ENCODE results near the gene MBD3L1. TPM values are rescaled to one million over a fixed set of nuclear protein-coding genes. Genes with fewer than 3 reads are reported as not detected.

The MBD3L1 gene
- total and polyA plus RNA-seq, 9 of the 15 experiments (the other 6 are each of a cell fraction or from before 2014, with no cell fraction given), result not detected

DNA sequence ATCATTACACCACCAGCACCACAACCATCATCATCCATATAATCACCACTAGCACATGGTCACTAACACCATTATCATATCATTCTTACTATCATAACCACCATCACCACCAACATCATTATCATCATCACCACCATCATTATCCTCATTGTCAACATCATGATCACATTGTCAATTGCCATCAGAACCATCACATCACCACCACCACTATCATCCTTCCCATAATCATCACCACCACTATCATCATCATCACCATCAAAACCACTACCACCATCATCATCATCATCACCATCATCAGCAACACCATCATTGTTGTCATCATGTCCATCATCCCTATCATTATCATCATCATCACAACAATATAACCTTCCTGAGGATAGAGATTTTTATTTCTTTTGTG, 58.1 kb downstream of the MBD3L1 start (continued):
- TF ChIP-seq JUN (IDR thresholded peaks at IDR 0.05; ENCODE audit: borderline replicate concordance, low read depth, low read length) (no peak), JUN (CRISPR knock-in tag; IDR thresholded peaks at IDR 0.05; ENCODE audit: borderline replicate concordance) (no peak), BRF1 (IDR thresholded peaks at IDR 0.05; ENCODE audit: borderline replicate concordance, extremely low read depth, insufficient read length) (no peak), YBX1 (IDR thresholded peaks at IDR 0.05) (no peak)

Other genes starting within 250 kb of the MBD3L1 start
- gene ADAMTS10, start 221.7 kb upstream of the MBD3L1 start, total RNA-seq (2014; rRNA removed), result 0.33 and 0.41 TPM in 2 replicates
- gene ADAMTS10, start 221.7 kb upstream of the MBD3L1 start, total RNA-seq (2014; rRNA removed; fragmentation: Illumina TruSeq; extraction: Trizol), result not detected in 2 replicates
- 0.30 and 0.33 TPM in 2 replicates for gene ADAMTS10, start 221.7 kb upstream of the MBD3L1 start, total RNA-seq (2015; rRNA removed; fragmentation: Illumina TruSeq; extraction: Trizol)
- 0.29 and 1.2 TPM in 2 replicates for gene ADAMTS10, start 221.7 kb upstream of the MBD3L1 start, total RNA-seq (2021)
- gene ADAMTS10, start 221.7 kb upstream of the MBD3L1 start, polyA plus RNA-seq (2011; rRNA removed), result 0.28 and 0.57 TPM in 2 replicates
- gene ADAMTS10, start 221.7 kb upstream of the MBD3L1 start, polyA plus RNA-seq (2014; fragmentation: Illumina TruSeq; extraction: Trizol), result 0.30 TPM in 1 of 2 replicates, not detected in the other
- gene ADAMTS10, start 221.7 kb upstream of the MBD3L1 start, polyA plus RNA-seq (2014; fragmentation: Nextera tagmentation; extraction: Ambion mirVana), result not detected
- 0.84 and 1.8 TPM in 2 replicates for gene ADAMTS10, start 221.7 kb upstream of the MBD3L1 start, polyA plus RNA-seq (2014; rRNA removed)
- gene NFILZ, start 201.7 kb upstream of the MBD3L1 start, total RNA-seq (2014; rRNA removed), result not detected in 2 replicates
- gene NFILZ, start 201.7 kb upstream of the MBD3L1 start, total RNA-seq (2014; rRNA removed; fragmentation: Illumina TruSeq; extraction: Trizol), result not detected in 2 replicates
- not detected in 2 replicates for gene NFILZ, start 201.7 kb upstream of the MBD3L1 start, total RNA-seq (2015; rRNA removed; fragmentation: Illumina TruSeq; extraction: Trizol)
- not detected in 2 replicates for gene NFILZ, start 201.7 kb upstream of the MBD3L1 start, total RNA-seq (2021)
- not detected in 2 replicates for gene NFILZ, start 201.7 kb upstream of the MBD3L1 start, polyA plus RNA-seq (2011; rRNA removed)
- gene NFILZ, start 201.7 kb upstream of the MBD3L1 start, polyA plus RNA-seq (2014; fragmentation: Illumina TruSeq; extraction: Trizol), result not detected in 2 replicates
- gene NFILZ, start 201.7 kb upstream of the MBD3L1 start, polyA plus RNA-seq (2014; fragmentation: Nextera tagmentation; extraction: Ambion mirVana), result not detected
- gene NFILZ, start 201.7 kb upstream of the MBD3L1 start, polyA plus RNA-seq (2014; rRNA removed), result not detected in 2 replicates
- gene ACTL9, start 133.6 kb upstream of the MBD3L1 start, total RNA-seq (2014; rRNA removed), result not detected in 2 replicates
- gene ACTL9, start 133.6 kb upstream of the MBD3L1 start, total RNA-seq (2014; rRNA removed; fragmentation: Illumina TruSeq; extraction: Trizol), result not detected in 2 replicates
- not detected in 2 replicates for gene ACTL9, start 133.6 kb upstream of the MBD3L1 start, total RNA-seq (2015; rRNA removed; fragmentation: Illumina TruSeq; extraction: Trizol)
- gene ACTL9, start 133.6 kb upstream of the MBD3L1 start, total RNA-seq (2021), result not detected in 2 replicates
- gene ACTL9, start 133.6 kb upstream of the MBD3L1 start, polyA plus RNA-seq (2011; rRNA removed), result not detected in 2 replicates
- not detected in 2 replicates for gene ACTL9, start 133.6 kb upstream of the MBD3L1 start, polyA plus RNA-seq (2014; fragmentation: Illumina TruSeq; extraction: Trizol)
- gene ACTL9, start 133.6 kb upstream of the MBD3L1 start, polyA plus RNA-seq (2014; fragmentation: Nextera tagmentation; extraction: Ambion mirVana), result not detected
- gene ACTL9, start 133.6 kb upstream of the MBD3L1 start, polyA plus RNA-seq (2014; rRNA removed), result not detected in 2 replicates
- gene OR2Z1, start 110.7 kb upstream of the MBD3L1 start, total RNA-seq (2014; rRNA removed), result not detected in 2 replicates
- gene OR2Z1, start 110.7 kb upstream of the MBD3L1 start, total RNA-seq (2014; rRNA removed; fragmentation: Illumina TruSeq; extraction: Trizol), result not detected in 2 replicates
- gene OR2Z1, start 110.7 kb upstream of the MBD3L1 start, total RNA-seq (2015; rRNA removed; fragmentation: Illumina TruSeq; extraction: Trizol), result not detected in 2 replicates
- not detected in 2 replicates for gene OR2Z1, start 110.7 kb upstream of the MBD3L1 start, total RNA-seq (2021)
- gene OR2Z1, start 110.7 kb upstream of the MBD3L1 start, polyA plus RNA-seq (2011; rRNA removed), result not detected in 2 replicates
- gene OR2Z1, start 110.7 kb upstream of the MBD3L1 start, polyA plus RNA-seq (2014; fragmentation: Illumina TruSeq; extraction: Trizol), result not detected in 2 replicates
- gene OR2Z1, start 110.7 kb upstream of the MBD3L1 start, polyA plus RNA-seq (2014; fragmentation: Nextera tagmentation; extraction: Ambion mirVana), result not detected
- gene OR2Z1, start 110.7 kb upstream of the MBD3L1 start, polyA plus RNA-seq (2014; rRNA removed), result 0.13 and 0.30 TPM in 2 replicates
- gene ZNF558, start 73 bp upstream of the MBD3L1 start, total RNA-seq (2014; rRNA removed), result 17.1 and 20.0 TPM in 2 replicates
- gene ZNF558, start 73 bp upstream of the MBD3L1 start, total RNA-seq (2014; rRNA removed; fragmentation: Illumina TruSeq; extraction: Trizol), result 21.4 and 22.9 TPM in 2 replicates
- gene ZNF558, start 73 bp upstream of the MBD3L1 start, total RNA-seq (2015; rRNA removed; fragmentation: Illumina TruSeq; extraction: Trizol), result 16.7 and 17.6 TPM in 2 replicates
- 22.9 and 24.0 TPM in 2 replicates for gene ZNF558, start 73 bp upstream of the MBD3L1 start, total RNA-seq (2021)
- gene ZNF558, start 73 bp upstream of the MBD3L1 start, polyA plus RNA-seq (2011; rRNA removed), result 41.8 and 47.6 TPM in 2 replicates
- gene ZNF558, start 73 bp upstream of the MBD3L1 start, polyA plus RNA-seq (2014; fragmentation: Illumina TruSeq; extraction: Trizol), result 21.2 and 21.8 TPM in 2 replicates
- 1 to 10 TPM; 5.4 to 5.5 TPM for gene ZNF558, start 73 bp upstream of the MBD3L1 start, polyA plus RNA-seq (2014; fragmentation: Nextera tagmentation; extraction: Ambion mirVana)
- 20.3 and 21.2 TPM in 2 replicates for gene ZNF558, start 73 bp upstream of the MBD3L1 start, polyA plus RNA-seq (2014; rRNA removed)
- gene MUC16, start 178.0 kb downstream of the MBD3L1 start, total RNA-seq (2014; rRNA removed), result not detected in 2 replicates
- not detected in 2 replicates for gene MUC16, start 178.0 kb downstream of the MBD3L1 start, total RNA-seq (2014; rRNA removed; fragmentation: Illumina TruSeq; extraction: Trizol)
- not detected in 2 replicates for gene MUC16, start 178.0 kb downstream of the MBD3L1 start, total RNA-seq (2015; rRNA removed; fragmentation: Illumina TruSeq; extraction: Trizol)
- gene MUC16, start 178.0 kb downstream of the MBD3L1 start, total RNA-seq (2021), result not detected in 2 replicates
- not detected in 2 replicates for gene MUC16, start 178.0 kb downstream of the MBD3L1 start, polyA plus RNA-seq (2011; rRNA removed)
- gene MUC16, start 178.0 kb downstream of the MBD3L1 start, polyA plus RNA-seq (2014; fragmentation: Illumina TruSeq; extraction: Trizol), result not detected in 2 replicates
- gene MUC16, start 178.0 kb downstream of the MBD3L1 start, polyA plus RNA-seq (2014; fragmentation: Nextera tagmentation; extraction: Ambion mirVana), result not detected
- not detected in 2 replicates for gene MUC16, start 178.0 kb downstream of the MBD3L1 start, polyA plus RNA-seq (2014; rRNA removed)